ENCODE results near the gene CLEC7A.
A peak's percentile ranks its signal among the peaks of the same experiment; 100 is the strongest.

CLEC7A gene

DNA sequence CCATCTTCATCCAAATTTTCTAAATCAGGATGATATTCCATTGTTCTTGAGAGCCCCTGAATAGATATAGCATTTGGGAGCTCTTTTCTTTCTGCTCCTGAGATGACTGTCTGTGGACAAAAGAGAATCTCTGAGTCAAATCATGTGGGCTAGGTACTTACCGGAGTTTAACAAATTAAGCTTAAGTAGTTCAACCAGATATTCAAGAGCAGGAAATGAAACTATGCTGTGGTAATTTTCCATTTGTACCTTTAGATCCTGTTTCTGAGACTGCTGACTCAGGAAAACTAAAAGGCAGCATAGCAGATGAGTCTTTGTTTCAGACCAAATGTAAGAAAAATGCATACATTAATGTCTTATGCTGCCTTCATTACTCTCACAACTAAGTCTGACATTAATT lies at the start of gene CLEC7A:
Gene CLEC7A (minus strand): TSS at position 158 of the 400 bp plus-strand sequence. CDS start 117 bp downstream, at position 41.
- no peaks in the 10 kb centered on the region for H3K27me3 ChIP-seq (ENCODE audit: insufficient read depth, low read depth)
- peak within 1 kb of the TSS; percentile 77 for H3K27ac ChIP-seq
- no peak within 1 kb of the TSS for H3K4me3 ChIP-seq (IDR thresholded peaks at IDR 0.05; ENCODE audit: insufficient read depth, low read depth, low read length)
- H3K9ac ChIP-seq = no peak within 1 kb of the TSS
- H3K79me2 ChIP-seq (ENCODE audit: insufficient read depth, low read depth) = no peaks in the 10 kb centered on the region
- peaks cover 68% of the 10 kb centered on the region for H3K4me1 ChIP-seq (ENCODE audit: low read depth, poor library complexity, severe bottlenecking)
- H3K4me2 ChIP-seq = peak within 1 kb of the TSS; percentile 76
- no peak for TF ChIP-seq CTCF (conservative IDR thresholded peaks at IDR 0.05; ENCODE audit: low read depth, low read length)
- H2AFZ ChIP-seq (ENCODE audit: low read depth) = no peak within 1 kb of the TSS
- H4K20me1 ChIP-seq (ENCODE audit: insufficient read depth) = no peaks in the 10 kb centered on the region
- H3K36me3 ChIP-seq (ENCODE audit: insufficient read depth) = no peaks in the 10 kb centered on the region

DNA sequence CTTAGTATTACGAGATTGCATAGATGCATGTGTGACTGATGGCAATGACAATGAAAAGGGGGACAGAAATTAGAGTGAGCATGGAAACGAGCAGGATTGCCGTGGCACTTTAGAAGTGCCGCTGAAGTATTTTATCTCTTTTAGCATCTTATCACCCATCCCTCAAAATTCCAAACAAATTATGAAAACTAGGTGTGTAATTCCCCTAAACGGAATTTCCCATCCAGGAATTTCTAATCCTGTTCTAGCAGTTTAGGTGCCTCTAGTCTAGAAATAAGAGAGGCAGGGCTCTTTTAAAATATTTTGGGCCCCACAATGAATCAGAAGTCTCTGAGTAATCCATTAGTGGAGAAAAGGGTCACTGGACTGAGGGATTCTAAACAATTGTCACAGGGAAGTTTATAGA lies 49.8 kb upstream of the CLEC7A start:
- Histone ChIP-seq H4K20me1 (ENCODE audit: insufficient read depth) (no peaks in the 10 kb centered on the region), H3K27me3 (ENCODE audit: insufficient read depth, low read depth) (no peaks in the 10 kb centered on the region), H3K79me2 (ENCODE audit: insufficient read depth, low read depth) (no peaks in the 10 kb centered on the region), H3K36me3 (ENCODE audit: insufficient read depth) (no peaks in the 10 kb centered on the region), H3K4me3 (IDR thresholded peaks at IDR 0.05; ENCODE audit: insufficient read depth, low read depth, low read length) (no peak overlapping the region), H3K27ac (no peak overlapping the region), H3K4me2 (no peak overlapping the region), H3K9ac (no peak overlapping the region), H2AFZ (ENCODE audit: low read depth) (no peak overlapping the region), H3K4me1 (ENCODE audit: low read depth, poor library complexity, severe bottlenecking) (no peaks in the 10 kb centered on the region)
- no peak for TF ChIP-seq CTCF (conservative IDR thresholded peaks at IDR 0.05; ENCODE audit: low read depth, low read length)

GRCh38 chr12:10178821-10179220 lies 48.8 kb upstream of the CLEC7A start, which contains the start of gene TMEM52B:
Gene TMEM52B, plus strand, starts transcription at chr12:10179032. Its CDS starts 543 bp downstream, at chr12:10179575.
- Histone ChIP-seq H3K9ac (no peak within 1 kb of the TSS), H3K27ac (no peak within 1 kb of the TSS), H2AFZ (ENCODE audit: low read depth) (no peak within 1 kb of the TSS), H3K36me3 (ENCODE audit: insufficient read depth) (no peaks in the 10 kb centered on the region), H3K79me2 (ENCODE audit: insufficient read depth, low read depth) (no peaks in the 10 kb centered on the region), H3K4me1 (ENCODE audit: low read depth, poor library complexity, severe bottlenecking) (no peaks in the 10 kb centered on the region), H3K4me2 (no peak within 1 kb of the TSS), H3K4me3 (IDR thresholded peaks at IDR 0.05; ENCODE audit: insufficient read depth, low read depth, low read length) (no peak within 1 kb of the TSS), H3K27me3 (ENCODE audit: insufficient read depth, low read depth) (no peaks in the 10 kb centered on the region), H4K20me1 (ENCODE audit: insufficient read depth) (no peaks in the 10 kb centered on the region)
- TF ChIP-seq CTCF (conservative IDR thresholded peaks at IDR 0.05; ENCODE audit: low read depth, low read length) = no peak

GRCh38 chr12:10175846-10176636 lies 46.0 kb upstream of the CLEC7A start:
- H4K20me1 ChIP-seq (ENCODE audit: insufficient read depth) = no peaks in the 10 kb centered on the region
- H3K4me2 ChIP-seq = no peak overlapping the region
- H3K27me3 ChIP-seq (ENCODE audit: insufficient read depth, low read depth) = no peaks in the 10 kb centered on the region
- no peak overlapping the region for H2AFZ ChIP-seq (ENCODE audit: low read depth)
- H3K4me3 ChIP-seq (IDR thresholded peaks at IDR 0.05; ENCODE audit: insufficient read depth, low read depth, low read length) = no peak overlapping the region
- no peak for TF ChIP-seq CTCF (conservative IDR thresholded peaks at IDR 0.05; ENCODE audit: low read depth, low read length)
- H3K27ac ChIP-seq = no peak overlapping the region
- H3K79me2 ChIP-seq (ENCODE audit: insufficient read depth, low read depth) = no peaks in the 10 kb centered on the region
- H3K9ac ChIP-seq = no peak overlapping the region
- H3K4me1 ChIP-seq (ENCODE audit: low read depth, poor library complexity, severe bottlenecking) = no peaks in the 10 kb centered on the region
- no peaks in the 10 kb centered on the region for H3K36me3 ChIP-seq (ENCODE audit: insufficient read depth)

All from KMS-11 (cell line).